IMR-90 (cell line): ENCODE data around the gene CD34. TPM values are rescaled to one million over a fixed set of nuclear protein-coding genes. Genes with fewer than 3 reads are reported as not detected.

Experiments
- ATAC-seq: fragments of 200-7000 bp; cut with Tn5 transposase; 2 replicates; pipeline ENCODE4 v1.9.1; 2020; ENCODE audit warnings: low read depth, mild to moderate bottlenecking, moderate library complexity
- BruUV-seq: library from RNA; stranded (reverse); fragments of 400-500 nt; replicated peaks from 2 replicates; lab custom pipeline; 2021; lab: Mats Ljungman, UMichigan
- CTCF ChIA-PET: fragments of 300-600 bp; formaldehyde crosslinking; extraction: SDS; loops from one replicate; lab custom pipeline; 2021; ENCODE audit warnings: antibody characterized with exemption; lab: Yijun Ruan, JAX
- POLR2A ChIA-PET: fragments of 300-600 bp; sonication (Branson Sonifier 250); formaldehyde crosslinking; loops from one replicate; lab custom pipeline; 2022; ENCODE audit warnings: antibody characterized with exemption; ENCODE audit not compliant: unreplicated experiment; lab: Charles Lee
- DNase-seq: peaks from one replicate; pipeline ENCODE4 v3.0.0; 2013
- H2AFZ ChIP-seq: replicated peaks from 2 replicates; pipeline ENCODE3; 2013; ENCODE audit warnings: low read length, mild to moderate bottlenecking; ENCODE audit not compliant: poor library complexity
- H2AK5ac ChIP-seq: 2 replicates; pipeline ENCODE4 v1.6.1; 2013; ENCODE audit warnings: low read depth, low read length, inconsistent platforms
- H2AK9ac ChIP-seq: replicated peaks from 2 replicates; pipeline ENCODE3; 2013; ENCODE audit warnings: mild to moderate bottlenecking, low read depth, low read length, moderate library complexity; ENCODE audit not compliant: poor library complexity
- H2BK120ac ChIP-seq: 2 replicates; pipeline ENCODE4 v1.6.1; 2013; ENCODE audit warnings: low read depth, low read length, inconsistent platforms
- H2BK15ac ChIP-seq: 3 replicates; pipeline ENCODE4 v1.6.1; 2013; ENCODE audit warnings: low read depth, low read length, inconsistent platforms
- H2BK20ac ChIP-seq: 2 replicates; pipeline ENCODE4 v1.6.1; 2013; ENCODE audit warnings: low read depth, mild to moderate bottlenecking, inconsistent platforms, low read length, moderate library complexity
- H2BK5ac ChIP-seq: 2 replicates; pipeline ENCODE4 v1.6.1; 2013; ENCODE audit warnings: mild to moderate bottlenecking, low read depth, low read length, inconsistent platforms; ENCODE audit not compliant: poor library complexity, severe bottlenecking
- H3K14ac ChIP-seq: replicated peaks from 2 replicates; pipeline ENCODE4 v1.6.1; 2013; ENCODE audit warnings: low read depth, low read length, inconsistent platforms
- H3K18ac ChIP-seq: 2 replicates; pipeline ENCODE4 v1.6.1; 2013; ENCODE audit warnings: low read depth, low read length, control low read depth
- H3K23ac ChIP-seq: 2 replicates; pipeline ENCODE4 v1.6.1; 2013; ENCODE audit warnings: low read depth, low read length, inconsistent platforms
- H3K27ac ChIP-seq: 2 replicates; pipeline ENCODE4 v1.5.1; 2013; ENCODE audit warnings: mild to moderate bottlenecking, control low read depth, low read length; ENCODE audit not compliant: insufficient read depth
- H3K27me3 ChIP-seq: 2 replicates; pipeline ENCODE4 v1.6.1; 2013; ENCODE audit warnings: low read length; ENCODE audit not compliant: control insufficient read depth, insufficient read depth
- H3K36me3 ChIP-seq: 2 replicates; pipeline ENCODE4 v1.6.1; 2013; ENCODE audit warnings: low read length, mixed read lengths; ENCODE audit not compliant: control insufficient read depth, insufficient read depth
- H3K4ac ChIP-seq: 2 replicates; pipeline ENCODE4 v1.6.1; 2013; ENCODE audit warnings: low read depth, low read length, inconsistent platforms
- H3K4me1 ChIP-seq: 2 replicates; pipeline ENCODE4 v1.6.1; 2013; ENCODE audit warnings: low read length, mixed read lengths; ENCODE audit not compliant: control insufficient read depth, insufficient read depth
- H3K4me2 ChIP-seq: 2 replicates; pipeline ENCODE4 v1.6.1; 2013; ENCODE audit warnings: low read depth, mild to moderate bottlenecking, control low read depth, low read length, moderate library complexity
- H3K4me3 ChIP-seq: 2 replicates; pipeline ENCODE4 v1.5.1; 2013; ENCODE audit warnings: low read depth, mild to moderate bottlenecking, control low read depth, low read length, moderate library complexity; ENCODE audit not compliant: insufficient read depth
- H3K56ac ChIP-seq: 2 replicates; pipeline ENCODE4 v1.6.1; 2013; ENCODE audit warnings: low read length, inconsistent platforms; ENCODE audit not compliant: insufficient read depth; ENCODE audit errors: extremely low read depth
- H3K79me1 ChIP-seq, 2 experiments: 2 replicates each; pipeline ENCODE4 v1.6.1; 2013; ENCODE audit warnings: low read length in 2 of 2, inconsistent platforms in 1 of 2, low read depth in 1 of 2
- H3K9ac ChIP-seq: 2 replicates; pipeline ENCODE4 v1.6.1; 2013; ENCODE audit warnings: low read depth, low read length, control low read depth
- H3K9me1 ChIP-seq: 2 replicates; pipeline ENCODE4 v1.6.1; 2013; ENCODE audit warnings: low read length, inconsistent platforms; ENCODE audit not compliant: insufficient read depth
- H3K9me3 ChIP-seq: 2 replicates; pipeline ENCODE4 v1.6.1; 2013; ENCODE audit warnings: low read length; ENCODE audit not compliant: control insufficient read depth, insufficient read depth
- H4K20me1 ChIP-seq: 2 replicates; pipeline ENCODE4 v1.6.1; 2013; ENCODE audit warnings: low read length, inconsistent platforms; ENCODE audit not compliant: insufficient read depth
- H4K5ac ChIP-seq: 2 replicates; pipeline ENCODE4 v1.6.1; 2013; ENCODE audit warnings: mild to moderate bottlenecking, low read depth, low read length, control low read depth
- H4K8ac ChIP-seq, 2 experiments: 2 replicates each; pipeline ENCODE4 v1.6.1; 2013; ENCODE audit warnings: low read depth in 2 of 2, low read length in 2 of 2, control low read depth in 1 of 2, inconsistent platforms in 1 of 2
- H4K91ac ChIP-seq: 2 replicates; pipeline ENCODE4 v1.6.1; 2013; ENCODE audit warnings: low read depth, low read length, inconsistent platforms; ENCODE audit not compliant: insufficient read depth
- CEBPB ChIP-seq: IDR thresholded peaks from 2 replicates; pipeline ENCODE4 v1.6.1; 2012; ENCODE audit warnings: low read depth, low read length, improper control_type of control experiment
- CHD1 ChIP-seq: IDR thresholded peaks from 2 replicates; pipeline ENCODE4 v1.6.1; 2012; ENCODE audit warnings: low read depth, low read length, improper control_type of control experiment
- CTCF ChIP-seq: conservative IDR thresholded peaks from 2 replicates; pipeline ENCODE4 v1.5.1; 2012; ENCODE audit warnings: mild to moderate bottlenecking, low read depth, low read length, improper control_type of control experiment
- MAZ ChIP-seq: IDR thresholded peaks from 2 replicates; pipeline ENCODE4 v1.6.1; 2012; ENCODE audit warnings: low read depth, mild to moderate bottlenecking, low read length, improper control_type of control experiment, moderate library complexity, borderline replicate concordance
- NFE2L2 ChIP-seq: fragments of 150-350 bp; IDR thresholded peaks from 2 replicates; pipeline ENCODE4 v1.6.1; 2016; ENCODE audit warnings: low read depth, mild to moderate bottlenecking, low read length
- POLR2A ChIP-seq: IDR thresholded peaks from 2 replicates; pipeline ENCODE4 v1.6.1; 2012; ENCODE audit warnings: mild to moderate bottlenecking, low read depth, low read length
- RAD21 ChIP-seq: IDR thresholded peaks from 2 replicates; pipeline ENCODE4 v1.6.1; 2012; ENCODE audit warnings: low read length, improper control_type of control experiment
- RFX5 ChIP-seq: IDR thresholded peaks from 2 replicates; pipeline ENCODE4 v1.8.0; 2012; ENCODE audit warnings: low read depth, mild to moderate bottlenecking, low read length, moderate library complexity
- WGBS, 2 experiments: methylation state at CpG; one replicate each; pipeline versions ENCODE4 v1.1.5 to v1.1.7; 2013; ENCODE audit warnings: missing lambda C conversion rate in 2 of 2; ENCODE audit not compliant: insufficient read length in 1 of 2; ENCODE audit errors: extremely low coverage in 2 of 2; 5-methylcytosine and 5-hydroxymethylcytosine counted together
- dilution Hi-C: fragments of 300-500 bp; cut with HindIII; formaldehyde crosslinking; loops from one replicate; pipeline ENCODE4 v1.14.3; 2018; ENCODE audit warnings: low sequenced_read_pairs; ENCODE audit not compliant: unreplicated experiment
- in situ Hi-C: fragments of 300-500 bp; cut with MboI; formaldehyde crosslinking; loops from 3 replicates; pipeline ENCODE4 v1.14.3; 2019; ENCODE audit warnings: low sequenced_read_pairs, inconsistent platforms, mixed read lengths
- intact Hi-C: fragments of 100-400 bp; cut with micrococcal nuclease; formaldehyde crosslinking; loops from 2 replicates; pipeline ENCODE4 v1.10.0; 2022
- polyA plus RNA-seq, 3 experiments: library from polyadenylated mRNA; depleted of rRNA; stranded (reverse); fragments of >200 nt; gene quantifications; 2 replicates each; pipeline ENCODE4 v1.2.3, GENCODE V29; 2012; ENCODE audit warnings: low replicate concordance in 1 of 3
- total RNA-seq: library from RNA; depleted of rRNA; stranded (reverse); fragments of >200 nt; gene quantifications from 2 replicates; pipeline ENCODE4 v1.2.3, GENCODE V29; 2012

The CD34 gene
- total and polyA plus RNA-seq, 2 of the 4 experiments (the other 2 are of a cell fraction), result 0.14 TPM; not detected in 1

- no peak overlapping the region for H3K18ac ChIP-seq
- H2BK5ac ChIP-seq, result no peak overlapping the region
- in situ Hi-C loops (no loop called here), dilution Hi-C loops (no loop called here), intact Hi-C loops (no loop called here)
- H4K91ac ChIP-seq, result no peak overlapping the region
- H4K5ac ChIP-seq, result no peak overlapping the region
- H4K8ac ChIP-seq, result no peak overlapping the region
- H3K23ac ChIP-seq, result no peak overlapping the region
- H3K9me1 ChIP-seq, result no peaks in the 10 kb centered on the region
- H2BK15ac ChIP-seq, result no peak overlapping the region
- no peak overlapping the region for H2BK120ac ChIP-seq
- TF ChIP-seq MAZ (no peak), NFE2L2 (no peak), CHD1 (no peak), CTCF (no peak), CEBPB (no peak), POLR2A (no peak), RFX5 (no peak), RAD21 (no peak)
- H3K14ac ChIP-seq, result no peak overlapping the region
- H3K9ac ChIP-seq, result no peak overlapping the region
- no peaks in the 10 kb centered on the region for H4K20me1 ChIP-seq
- DNase-seq (no peak), ATAC-seq (no peak)
- ChIA-PET CTCF (interaction anchor here (1.8 kb wide), 1 partner anchor 11 kb away, joined by 4 read pairs; no protein-coding TSS in a partner anchor), POLR2A (no interaction called here)
- no peak overlapping the region for H3K27ac ChIP-seq
- H2AK9ac ChIP-seq, result no peak overlapping the region
- H2AK5ac ChIP-seq, result no peak overlapping the region
- H3K4me2 ChIP-seq, result no peak overlapping the region
- H2AFZ ChIP-seq, result no peak overlapping the region
- H3K4ac ChIP-seq, result no peak overlapping the region
- H3K79me1 ChIP-seq, result no peaks in the 10 kb centered on the region
- no peaks in the 10 kb centered on the region for H3K36me3 ChIP-seq
- H3K9me3 ChIP-seq, result no peaks in the 10 kb centered on the region
- no peak overlapping the region for H2BK20ac ChIP-seq
- no peak overlapping the region for H3K56ac ChIP-seq
- H3K4me3 ChIP-seq, result no peak overlapping the region
- peaks cover 32% of the 10 kb centered on the region for H3K27me3 ChIP-seq
- no TSS peak for BruUV-seq
- peaks cover 2% of the 10 kb centered on the region; the same call in 1 of the 2 replicates for H3K4me1 ChIP-seq
- 100% methylated on average over 1 of the region's 3 CpGs; no CpG with 5 or more reads in 1 of the 2 experiments for WGBS, 2 experiments
Observed at GRCh38 chr1:207921321-207921720, 10.4 kb upstream of the CD34 start.
